ENCODE measurements around the gene KBTBD2.
"Not testable (repeated sequence)": the region's sequence is repeated elsewhere in the genome, so short reads cannot be mapped to it uniquely, and the experiment has no call there.

Gene KBTBD2

GRCh38 chr7:32848655-32849054, 42.9 kb downstream of the KBTBD2 start:
- DNase-seq, result not testable (repeated sequence)

- DNase-seq, result peak; percentile 91
Measured at GRCh38 chr7:32846630-32847225, 44.8 kb downstream of the KBTBD2 start.

- not testable (repeated sequence) for DNase-seq
Measured at GRCh38 chr7:32844748-32845147, 46.8 kb downstream of the KBTBD2 start.

GRCh38 chr7:32843763-32844162, 47.8 kb downstream of the KBTBD2 start:
- not testable (repeated sequence) for DNase-seq

- not testable (repeated sequence) for DNase-seq
Measured at GRCh38 chr7:32839846-32840245, 51.7 kb downstream of the KBTBD2 start.

- DNase-seq, result not testable (repeated sequence)
Measured at GRCh38 chr7:32828996-32829752, 62.4 kb downstream of the KBTBD2 start.

Data from stimulated activated CD4-positive, alpha-beta T cell treated with anti-CD3 and anti-CD28 coated beads, Interleukin-12 subunit alpha, Interleukin-12 subunit beta, amount 100 ng/mL, for 4 hours (primary cell).